ENCODE measurements around the gene PTPRT.

DNA sequence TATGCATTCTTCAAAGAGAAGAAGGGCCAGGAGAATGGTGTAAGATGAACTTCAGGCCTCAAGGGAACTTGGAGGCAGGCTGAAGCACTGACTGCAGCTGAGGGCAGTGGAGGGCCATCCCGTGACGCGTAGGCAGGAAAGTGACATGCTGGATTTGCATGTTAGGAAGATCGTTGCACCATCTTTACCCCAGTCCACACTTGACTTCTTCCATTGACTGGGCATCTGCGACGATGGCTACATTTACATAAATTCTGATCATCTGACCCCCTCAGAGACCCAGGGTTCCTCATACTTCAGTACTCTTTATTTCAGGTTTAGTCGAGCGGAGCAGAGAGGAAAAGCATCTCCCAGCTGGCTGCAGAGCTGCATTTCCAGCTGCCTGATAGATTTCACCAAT lies 180.2 kb downstream of the PTPRT start:
- TF ChIP-seq, protein P1, sequence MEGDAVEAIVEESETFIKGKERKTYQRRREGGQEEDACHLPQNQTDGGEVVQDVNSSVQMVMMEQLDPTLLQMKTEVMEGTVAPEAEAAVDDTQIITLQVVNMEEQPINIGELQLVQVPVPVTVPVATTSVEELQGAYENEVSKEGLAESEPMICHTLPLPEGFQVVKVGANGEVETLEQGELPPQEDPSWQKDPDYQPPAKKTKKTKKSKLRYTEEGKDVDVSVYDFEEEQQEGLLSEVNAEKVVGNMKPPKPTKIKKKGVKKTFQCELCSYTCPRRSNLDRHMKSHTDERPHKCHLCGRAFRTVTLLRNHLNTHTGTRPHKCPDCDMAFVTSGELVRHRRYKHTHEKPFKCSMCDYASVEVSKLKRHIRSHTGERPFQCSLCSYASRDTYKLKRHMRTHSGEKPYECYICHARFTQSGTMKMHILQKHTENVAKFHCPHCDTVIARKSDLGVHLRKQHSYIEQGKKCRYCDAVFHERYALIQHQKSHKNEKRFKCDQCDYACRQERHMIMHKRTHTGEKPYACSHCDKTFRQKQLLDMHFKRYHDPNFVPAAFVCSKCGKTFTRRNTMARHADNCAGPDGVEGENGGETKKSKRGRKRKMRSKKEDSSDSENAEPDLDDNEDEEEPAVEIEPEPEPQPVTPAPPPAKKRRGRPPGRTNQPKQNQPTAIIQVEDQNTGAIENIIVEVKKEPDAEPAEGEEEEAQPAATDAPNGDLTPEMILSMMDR (conservative IDR thresholded peaks at IDR 0.05; ENCODE audit: low read depth in 2 of 2): no peak
- TF ChIP-seq, protein P2, sequence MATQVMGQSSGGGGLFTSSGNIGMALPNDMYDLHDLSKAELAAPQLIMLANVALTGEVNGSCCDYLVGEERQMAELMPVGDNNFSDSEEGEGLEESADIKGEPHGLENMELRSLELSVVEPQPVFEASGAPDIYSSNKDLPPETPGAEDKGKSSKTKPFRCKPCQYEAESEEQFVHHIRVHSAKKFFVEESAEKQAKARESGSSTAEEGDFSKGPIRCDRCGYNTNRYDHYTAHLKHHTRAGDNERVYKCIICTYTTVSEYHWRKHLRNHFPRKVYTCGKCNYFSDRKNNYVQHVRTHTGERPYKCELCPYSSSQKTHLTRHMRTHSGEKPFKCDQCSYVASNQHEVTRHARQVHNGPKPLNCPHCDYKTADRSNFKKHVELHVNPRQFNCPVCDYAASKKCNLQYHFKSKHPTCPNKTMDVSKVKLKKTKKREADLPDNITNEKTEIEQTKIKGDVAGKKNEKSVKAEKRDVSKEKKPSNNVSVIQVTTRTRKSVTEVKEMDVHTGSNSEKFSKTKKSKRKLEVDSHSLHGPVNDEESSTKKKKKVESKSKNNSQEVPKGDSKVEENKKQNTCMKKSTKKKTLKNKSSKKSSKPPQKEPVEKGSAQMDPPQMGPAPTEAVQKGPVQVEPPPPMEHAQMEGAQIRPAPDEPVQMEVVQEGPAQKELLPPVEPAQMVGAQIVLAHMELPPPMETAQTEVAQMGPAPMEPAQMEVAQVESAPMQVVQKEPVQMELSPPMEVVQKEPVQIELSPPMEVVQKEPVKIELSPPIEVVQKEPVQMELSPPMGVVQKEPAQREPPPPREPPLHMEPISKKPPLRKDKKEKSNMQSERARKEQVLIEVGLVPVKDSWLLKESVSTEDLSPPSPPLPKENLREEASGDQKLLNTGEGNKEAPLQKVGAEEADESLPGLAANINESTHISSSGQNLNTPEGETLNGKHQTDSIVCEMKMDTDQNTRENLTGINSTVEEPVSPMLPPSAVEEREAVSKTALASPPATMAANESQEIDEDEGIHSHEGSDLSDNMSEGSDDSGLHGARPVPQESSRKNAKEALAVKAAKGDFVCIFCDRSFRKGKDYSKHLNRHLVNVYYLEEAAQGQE (IDR thresholded peaks at IDR 0.05; ENCODE audit: unreplicated experiment): no peak
- TF ChIP-seq EZH2 (IDR thresholded peaks at IDR 0.05; ENCODE audit: low read depth, unreplicated experiment) (no peak), POLR2AphosphoS5 (IDR thresholded peaks at IDR 0.05; ENCODE audit: low read depth) (no peak), EZH2phosphoT487 (IDR thresholded peaks at IDR 0.05; ENCODE audit: unreplicated experiment) (no peak), JUNB (IDR thresholded peaks at IDR 0.05; ENCODE audit: unreplicated experiment) (no peak), CREB1 (CRISPR knock-in tag; IDR thresholded peaks at IDR 0.05; ENCODE audit: low read depth) (no peak), NANOG (IDR thresholded peaks at IDR 0.05; ENCODE audit: borderline replicate concordance) (no peak), ZNF114 (CRISPR knock-in tag; IDR thresholded peaks at IDR 0.05) (no peak), STAT1 (IDR thresholded peaks at IDR 0.05; ENCODE audit: unreplicated experiment) (no peak)
- TF ChIP-seq, protein P3, sequence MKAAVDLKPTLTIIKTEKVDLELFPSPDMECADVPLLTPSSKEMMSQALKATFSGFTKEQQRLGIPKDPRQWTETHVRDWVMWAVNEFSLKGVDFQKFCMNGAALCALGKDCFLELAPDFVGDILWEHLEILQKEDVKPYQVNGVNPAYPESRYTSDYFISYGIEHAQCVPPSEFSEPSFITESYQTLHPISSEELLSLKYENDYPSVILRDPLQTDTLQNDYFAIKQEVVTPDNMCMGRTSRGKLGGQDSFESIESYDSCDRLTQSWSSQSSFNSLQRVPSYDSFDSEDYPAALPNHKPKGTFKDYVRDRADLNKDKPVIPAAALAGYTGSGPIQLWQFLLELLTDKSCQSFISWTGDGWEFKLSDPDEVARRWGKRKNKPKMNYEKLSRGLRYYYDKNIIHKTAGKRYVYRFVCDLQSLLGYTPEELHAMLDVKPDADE (IDR thresholded peaks at IDR 0.05): no peak
